Naive thymus-derived CD4-positive, alpha-beta T cell (primary cell): ENCODE measurements around the gene EHMT2. TPM values are rescaled to one million over a fixed set of nuclear protein-coding genes. Genes with fewer than 3 reads are reported as not detected.
"Not testable (repeated sequence)": the region's sequence is repeated elsewhere in the genome, so short reads cannot be mapped to it uniquely, and the experiment has no call there.

Experiments used
- ATAC-seq: fragments of 150-1000 bp; cut with Tn5 transposase; 2 replicates; pipeline ENCODE4 v1.10.0; 2021; ENCODE audit warnings: mild to moderate bottlenecking, moderate library complexity
- CTCF ChIA-PET: fragments of 350-600 bp; sonication (Branson Sonifier 250); formaldehyde crosslinking; loops from one replicate; lab custom pipeline; 2021; ENCODE audit warnings: antibody characterized with exemption; lab: Charles Lee
- POLR2A ChIA-PET: fragments of 350-600 bp; sonication (Branson Sonifier 250); formaldehyde crosslinking; loops from one replicate; lab custom pipeline; 2021; ENCODE audit warnings: antibody characterized with exemption, inconsistent platforms; lab: Charles Lee
- DNase-seq, 9 donors: peaks; one replicate each; pipeline versions ENCODE4 v3.0.0 to v3.0.0-alpha.2; 2020 to 2022; ENCODE audit warnings: mixed read lengths in 1 of 9
- H3K27ac ChIP-seq: one replicate; pipeline ENCODE4 v1.7.0; 2013; ENCODE audit warnings: mild to moderate bottlenecking, low read depth, low read length, moderate library complexity
- H3K27me3 ChIP-seq, 2 donors: one replicate each; pipeline ENCODE4 v1.7.0; 2013; ENCODE audit warnings: low read length in 2 of 2, mild to moderate bottlenecking in 2 of 2, moderate library complexity in 2 of 2; ENCODE audit not compliant: control insufficient read depth in 2 of 2, insufficient read depth in 2 of 2
- H3K36me3 ChIP-seq, 3 experiments: 1 replicate in 2 of 3; 2 replicates in 1 of 3; pipeline ENCODE4 v1.7.0; 2013; ENCODE audit warnings: low read length in 3 of 3, mild to moderate bottlenecking in 3 of 3, moderate library complexity in 1 of 3; ENCODE audit not compliant: insufficient read depth in 3 of 3, control insufficient read depth in 2 of 3
- H3K4me1 ChIP-seq, 2 donors: one replicate each; pipeline ENCODE4 v1.7.0; 2013; ENCODE audit warnings: low read length in 2 of 2, mild to moderate bottlenecking in 2 of 2, moderate library complexity in 1 of 2; ENCODE audit not compliant: control insufficient read depth in 2 of 2, insufficient read depth in 2 of 2
- H3K4me3 ChIP-seq: 2 replicates; pipeline ENCODE4 v1.7.0; 2013; ENCODE audit warnings: mild to moderate bottlenecking, low read length
- H3K9me3 ChIP-seq, 3 experiments: 1 replicate in 2 of 3; 2 replicates in 1 of 3; pipeline ENCODE4 v1.7.0; 2013; ENCODE audit warnings: low read length in 3 of 3; ENCODE audit not compliant: control insufficient read depth in 2 of 3
- H3K27ac Mint-ChIP-seq, 9 donors: one replicate each; pipeline ENCODE4 v1.8.0; 2020 to 2022; ENCODE audit warnings: mixed read lengths in 9 of 9, mild to moderate bottlenecking in 8 of 9, moderate library complexity in 5 of 9, inconsistent platforms in 2 of 9
- H3K27me3 Mint-ChIP-seq, 5 donors: one replicate each; pipeline ENCODE4 v1.8.0; 2021 to 2022; ENCODE audit warnings: mixed read lengths in 5 of 5, mild to moderate bottlenecking in 1 of 5
- H3K36me3 Mint-ChIP-seq, 5 donors: one replicate each; pipeline ENCODE4 v1.8.0; 2020 to 2022; ENCODE audit warnings: mixed read lengths in 5 of 5, mild to moderate bottlenecking in 3 of 5, inconsistent platforms in 1 of 5
- H3K4me1 Mint-ChIP-seq, 7 donors: one replicate each; pipeline ENCODE4 v1.8.0; 2020 to 2022; ENCODE audit warnings: mixed read lengths in 7 of 7, mild to moderate bottlenecking in 3 of 7, inconsistent platforms in 1 of 7
- H3K4me3 Mint-ChIP-seq, 10 donors: one replicate each; pipeline ENCODE4 v1.8.0; 2020 to 2022; ENCODE audit warnings: mild to moderate bottlenecking in 10 of 10, mixed read lengths in 10 of 10, moderate library complexity in 6 of 10, inconsistent platforms in 2 of 10
- H3K9me3 Mint-ChIP-seq, 11 donors: one replicate each; pipeline ENCODE4 v1.8.0; 2020 to 2022; ENCODE audit warnings: mixed read lengths in 11 of 11, mild to moderate bottlenecking in 4 of 11, inconsistent platforms in 1 of 11, moderate library complexity in 1 of 11
- intact Hi-C, 2 donors: fragments of 100-400 bp; cut with micrococcal nuclease; formaldehyde crosslinking; loops; one replicate each; pipeline ENCODE4 v1.15.1; 2023
- polyA plus RNA-seq, 2 donors: library from polyadenylated mRNA; unstranded; fragments of 300-500 nt; fragmentation: Illumina TruSeq; gene quantifications; one replicate each; pipeline ENCODE4 v1.2.3, GENCODE V29; 2021
- total RNA-seq, 6 experiments: library from RNA in 5 of 6; stranded (reverse) in 5 of 6; gene quantifications; 1 replicate in 5 of 6; 2 replicates in 1 of 6; pipeline ENCODE4 v1.2.3 and lab custom pipeline; 2021 to 2026

Gene EHMT2
- total and polyA plus RNA-seq, 7 experiments from 2014 or later: 37.3 to 94.2 (median 66.5) TPM

DNA sequence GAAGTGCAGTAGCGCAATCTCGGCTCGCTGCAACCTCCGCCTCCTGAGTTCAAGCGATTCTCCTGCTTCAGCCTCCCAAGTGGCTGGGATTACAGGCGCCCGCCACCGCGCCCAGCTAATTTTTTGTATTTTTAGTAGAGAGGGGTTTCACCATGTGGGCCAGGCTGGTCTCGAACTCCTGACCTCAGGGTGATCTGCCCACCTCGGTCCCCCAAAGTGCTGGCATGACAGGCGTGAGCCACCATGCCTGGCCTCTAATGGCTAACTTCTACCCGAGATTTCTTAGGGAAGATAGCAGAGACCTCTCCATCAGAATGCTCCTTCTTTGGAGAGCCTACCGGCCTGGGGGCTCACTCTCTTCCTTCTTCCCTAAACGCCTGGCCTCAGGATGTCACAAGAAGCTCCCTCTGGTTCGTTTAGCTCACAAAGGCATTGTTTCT, 33.4 kb downstream of the EHMT2 start:
- ATAC-seq, H3K27me3 ChIP-seq, DNase-seq, H3K27me3 Mint-ChIP-seq, H3K36me3 Mint-ChIP-seq, H3K9me3 Mint-ChIP-seq, H3K9me3 ChIP-seq: not testable (repeated sequence)
- H3K4me3 Mint-ChIP-seq: peak overlapping the region; percentile 87 to 96 (median 93)
- H3K4me1 ChIP-seq: peaks cover 8 to 15% of the 10 kb centered on the region in 2 donors
- POLR2A ChIA-PET: interaction anchor here (0.6 to 2.7 kb wide), 10 partner anchors 9 to 323 kb away, joined by 3 to 12 read pairs (median 4); partner anchors contain the start of gene ABHD16A
- H3K27ac ChIP-seq: peak overlapping the region; percentile 77
- CTCF ChIA-PET: interaction anchor here (0.7 to 1.7 kb wide), 2 partner anchors 174 to 322 kb away, joined by 3 to 5 read pairs; partner anchors contain the start of gene DDX39B
- H3K36me3 ChIP-seq: peaks cover 0 to 22% (median 0%) of the 10 kb centered on the region in 3 experiments
- H3K4me3 ChIP-seq: peak overlapping the region; percentile 93
- peaks cover 14 to 29% (median 20%) of the 10 kb centered on the region in 7 donors for H3K4me1 Mint-ChIP-seq
- intact Hi-C loops: loop anchor here (1.0 to 10.0 kb wide), 5 partner anchors 111 to 707 kb away; partner anchors contain the start of genes ATP6V1G2 (in 1 of the 2), CCHCR1 (in 1 of the 2), DXO (in 1 of the 2) and MICB (in 1 of the 2)
- H3K27ac Mint-ChIP-seq: peak overlapping the region; percentile 85 to 97 (median 93)

DNA sequence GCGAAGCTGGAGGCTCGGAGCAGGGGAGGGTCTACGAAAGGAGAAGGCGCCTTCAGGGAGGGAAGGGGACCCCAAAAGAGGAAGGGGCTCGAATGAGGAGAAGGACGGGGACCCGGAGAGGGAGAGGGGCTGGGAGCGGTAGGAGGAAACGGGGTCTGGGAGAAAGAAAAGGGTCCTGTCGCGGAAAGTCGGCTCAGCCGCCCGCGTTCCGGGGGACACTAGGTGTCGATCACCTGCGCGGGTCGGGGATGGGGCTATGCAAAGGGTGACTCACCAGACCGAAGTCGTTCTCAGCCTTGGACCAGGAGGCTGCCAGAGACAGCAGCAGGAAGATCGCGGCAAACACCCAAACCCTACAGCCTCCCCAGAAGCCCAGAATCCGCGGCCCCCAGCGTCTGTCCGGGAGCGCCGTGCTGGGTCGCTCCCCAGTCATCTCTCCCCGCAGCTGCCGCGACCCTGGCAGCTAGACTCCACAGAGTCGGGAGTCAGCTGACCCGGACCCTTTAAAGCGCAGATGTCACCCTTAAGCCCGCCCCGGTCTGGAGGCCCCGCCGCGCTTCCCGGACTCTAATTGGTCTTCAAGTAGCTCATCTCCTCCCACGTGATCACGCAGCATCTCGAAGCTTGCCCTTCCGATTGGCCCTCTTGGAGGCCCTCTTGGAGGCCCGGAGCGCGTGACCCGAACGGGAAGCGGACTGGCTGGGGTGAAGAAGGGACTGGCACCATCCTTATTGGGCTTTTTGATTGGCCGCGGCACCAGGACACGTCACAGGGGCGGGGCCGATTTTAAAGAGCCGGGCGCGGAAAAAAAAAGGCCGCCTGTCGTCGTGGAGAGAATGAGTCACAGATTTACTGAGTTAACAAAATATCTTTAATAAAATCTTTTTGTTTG, 34.9 kb downstream of the EHMT2 start, which contains the start of gene NEU1:
Gene NEU1, minus strand, starts transcription at position 478 of the 892 bp plus-strand sequence. Its CDS starts 45 bp downstream, at position 433.
- Mint-ChIP-seq H3K4me3 (peak within 1 kb of the TSS; percentile 87 to 96 (median 93)), H3K9me3 (peaks cover 0 to 6% (median 0%) of the 10 kb centered on the region in 11 donors), H3K27me3 (peaks cover 0 to 2% (median 0%) of the 10 kb centered on the region in 5 donors), H3K4me1 (peaks cover 14 to 29% (median 20%) of the 10 kb centered on the region in 7 donors), H3K36me3 (peaks cover 0 to 10% (median 4%) of the 10 kb centered on the region in 5 donors), H3K27ac (peak within 1 kb of the TSS; percentile 85 to 97 (median 93))
- no peaks in the 10 kb centered on the region for H3K27me3 ChIP-seq
- peaks cover 8 to 15% of the 10 kb centered on the region in 2 donors for H3K4me1 ChIP-seq
- peak within 1 kb of the TSS; percentile 97 for H3K4me3 ChIP-seq
- H3K27ac ChIP-seq: peak within 1 kb of the TSS; percentile 86
- DNase-seq (peak; percentile 87 to 100 (median 99)), ATAC-seq (peak; percentile 97)
- ChIA-PET POLR2A (interaction anchor here (0.5 to 2.7 kb wide), 22 partner anchors 23 to 1548 kb away, joined by 3 to 21 read pairs (median 5); partner anchors contain the start of genes ABHD16A, BAG6, CLIC1 and EHMT2), CTCF (interaction anchor here (1.0 to 1.7 kb wide), 6 partner anchors 26 to 369 kb away, joined by 3 to 7 read pairs (median 4); partner anchors contain the start of gene DDX39B)
- intact Hi-C loops: loop anchor here (1.0 to 10.0 kb wide), 16 partner anchors 28 to 705 kb away; partner anchors contain the start of genes BAG6 (in 2 of the 2), EHMT2 (in 2 of the 2), ABHD16A (in 1 of the 2) and CCHCR1 (in 1 of the 2)
- no peaks in the 10 kb centered on the region for H3K9me3 ChIP-seq
- H3K36me3 ChIP-seq: peaks cover 0 to 27% (median 2%) of the 10 kb centered on the region in 3 experiments

DNA sequence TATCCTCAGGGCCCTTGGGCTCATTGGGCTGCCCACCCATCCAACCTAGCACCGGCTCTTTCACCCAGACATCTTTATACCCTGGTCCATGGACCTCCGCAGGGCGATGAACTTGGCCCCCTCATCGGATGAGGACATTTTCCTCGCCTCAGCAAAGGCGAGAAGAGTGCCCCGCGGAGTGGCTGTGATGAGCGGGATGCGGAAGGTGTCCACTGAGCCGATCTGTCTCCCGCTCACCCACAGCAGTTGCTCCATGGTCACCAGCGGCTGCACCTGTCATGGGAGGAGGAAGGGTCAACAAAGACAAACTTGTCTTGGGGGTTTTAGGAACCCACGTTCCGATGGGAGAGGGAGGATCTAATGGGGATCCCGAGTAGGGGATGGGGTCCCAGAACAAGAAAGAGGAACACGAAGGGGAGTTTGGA, 35.6 kb downstream of the EHMT2 start:
- Mint-ChIP-seq H3K27me3 (peaks cover 0 to 2% (median 0%) of the 10 kb centered on the region in 5 donors), H3K9me3 (peaks cover 0 to 6% (median 0%) of the 10 kb centered on the region in 11 donors), H3K4me1 (peaks cover 14 to 29% (median 20%) of the 10 kb centered on the region in 7 donors), H3K4me3 (peak overlapping the region; percentile 87 to 96 (median 93)), H3K27ac (peak overlapping the region; percentile 85 to 97 (median 93)), H3K36me3 (peaks cover 0 to 13% (median 4%) of the 10 kb centered on the region in 5 donors)
- Histone ChIP-seq H3K27ac (peak overlapping the region; percentile 86), H3K36me3 (peaks cover 0 to 32% (median 6%) of the 10 kb centered on the region in 3 experiments), H3K4me1 (peaks cover 8 to 15% of the 10 kb centered on the region in 2 donors), H3K27me3 (no peaks in the 10 kb centered on the region), H3K4me3 (peak overlapping the region; percentile 97), H3K9me3 (no peaks in the 10 kb centered on the region)
- intact Hi-C loops: loop anchor here (1.0 to 10.0 kb wide), 6 partner anchors 28 to 705 kb away; partner anchors contain the start of genes ABHD16A (in 1 of the 2), CCHCR1 (in 1 of the 2), DXO (in 1 of the 2) and HSPA1B (in 1 of the 2)
- peak in 1 of 9 donors; percentile 4 for DNase-seq
- CTCF ChIA-PET: interaction anchor here (1.0 to 1.2 kb wide), 2 partner anchors 31 to 32 kb away, joined by 3 to 4 read pairs; no protein-coding TSS in a partner anchor
- POLR2A ChIA-PET: interaction anchor here (1.1 to 2.7 kb wide), 6 partner anchors 23 to 982 kb away, joined by 4 to 21 read pairs (median 10); partner anchors contain the start of genes BAG6, EHMT2, GPANK1 and PSMB8
- ATAC-seq: no peak

DNA sequence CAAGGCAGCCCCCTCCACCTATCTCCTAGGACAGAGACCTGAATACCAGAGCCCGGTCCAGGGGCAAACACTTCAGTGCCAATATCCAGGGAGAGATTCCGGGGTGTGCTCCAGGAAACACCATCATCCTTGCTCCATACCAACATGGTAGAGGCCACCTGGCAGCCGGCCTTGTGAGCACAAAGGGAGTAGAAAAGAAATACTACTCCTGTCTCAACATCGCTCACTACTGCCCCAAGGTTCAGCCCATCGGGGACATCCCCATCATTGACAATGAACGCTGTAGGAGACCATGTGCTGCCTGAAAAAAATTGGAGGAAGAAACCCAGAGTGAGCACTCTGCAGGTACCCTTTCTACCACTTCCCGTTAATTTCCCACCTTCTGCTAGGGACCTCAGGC, 36.3 kb downstream of the EHMT2 start:
- Mint-ChIP-seq H3K27ac (peak overlapping the region in 6 of 9 donors; percentile 77 to 97 (median 93)), H3K4me3 (peak overlapping the region in 8 of 10 donors; percentile 15 to 96 (median 90)), H3K4me1 (peaks cover 14 to 29% (median 20%) of the 10 kb centered on the region in 7 donors), H3K36me3 (peaks cover 0 to 15% (median 4%) of the 10 kb centered on the region in 5 donors), H3K9me3 (peaks cover 0 to 6% (median 0%) of the 10 kb centered on the region in 11 donors), H3K27me3 (peaks cover 0 to 2% (median 0%) of the 10 kb centered on the region in 5 donors)
- H3K27me3 ChIP-seq: no peaks in the 10 kb centered on the region
- peaks cover 8 to 15% of the 10 kb centered on the region in 2 donors for H3K4me1 ChIP-seq
- CTCF ChIA-PET: no interaction called here
- H3K9me3 ChIP-seq: no peaks in the 10 kb centered on the region
- no peak overlapping the region for H3K27ac ChIP-seq
- peaks cover 0 to 32% (median 6%) of the 10 kb centered on the region in 3 experiments for H3K36me3 ChIP-seq
- no peak overlapping the region for H3K4me3 ChIP-seq
- intact Hi-C loops: loop anchor here (5.0 to 10.0 kb wide), 3 partner anchors 114 to 704 kb away; partner anchors contain the start of genes CCHCR1 (in 1 of the 2), DXO (in 1 of the 2), MICB (in 1 of the 2) and TCF19 (in 1 of the 2)
- DNase-seq (no peak), ATAC-seq (no peak)
- POLR2A ChIA-PET: no interaction called here

DNA sequence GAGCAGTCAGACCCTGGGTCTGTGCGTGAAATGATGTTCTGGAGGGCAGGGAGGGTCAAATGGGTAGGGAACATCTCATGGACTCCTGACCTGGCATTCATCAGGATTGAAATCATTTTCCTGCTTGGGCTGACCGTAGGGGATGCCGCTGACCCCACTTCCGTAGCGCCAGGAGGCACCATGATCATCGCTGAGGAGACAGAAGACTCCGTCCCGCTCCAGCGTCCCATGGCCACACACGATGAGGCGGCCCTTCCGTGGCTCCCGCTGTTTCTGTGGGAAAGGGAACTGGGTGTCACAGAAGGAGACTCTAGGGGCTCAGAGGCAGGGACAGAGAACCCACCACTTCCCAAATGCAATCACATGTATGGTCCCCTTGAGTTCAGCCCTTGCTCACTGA, 37.1 kb downstream of the EHMT2 start:
- H3K27ac ChIP-seq: no peak overlapping the region
- no peaks in the 10 kb centered on the region for H3K27me3 ChIP-seq
- peaks cover 0 to 2% (median 0%) of the 10 kb centered on the region in 5 donors for H3K27me3 Mint-ChIP-seq
- H3K4me1 ChIP-seq: peaks cover 8 to 15% of the 10 kb centered on the region in 2 donors
- H3K4me3 ChIP-seq: no peak overlapping the region
- no peak for ATAC-seq
- peaks cover 0 to 6% (median 0%) of the 10 kb centered on the region in 11 donors for H3K9me3 Mint-ChIP-seq
- DNase-seq: no peak
- intact Hi-C loops: loop anchor here (5.0 to 10.0 kb wide), 3 partner anchors 114 to 703 kb away; partner anchors contain the start of genes CCHCR1 (in 1 of the 2), DXO (in 1 of the 2), MICB (in 1 of the 2) and TCF19 (in 1 of the 2)
- CTCF ChIA-PET: no interaction called here
- peak overlapping the region in 2 of 10 donors; percentile 8 to 51 for H3K4me3 Mint-ChIP-seq
- H3K4me1 Mint-ChIP-seq: peaks cover 14 to 29% (median 20%) of the 10 kb centered on the region in 7 donors
- POLR2A ChIA-PET: no interaction called here
- H3K27ac Mint-ChIP-seq: peak overlapping the region in 1 of 9 donors; percentile 32
- H3K9me3 ChIP-seq: no peaks in the 10 kb centered on the region
- H3K36me3 Mint-ChIP-seq: peaks cover 0 to 15% (median 4%) of the 10 kb centered on the region in 5 donors
- peaks cover 0 to 32% (median 6%) of the 10 kb centered on the region in 3 experiments for H3K36me3 ChIP-seq
